Forelimb muscle (tissue), 1 donor: ENCODE results near the gene SHBG. TPM values are rescaled to one million over a fixed set of nuclear protein-coding genes. Genes with fewer than 3 reads are reported as not detected.

Experiments used
- polyA plus RNA-seq: library from polyadenylated mRNA; unstranded; fragments of 120-200 nt; gene quantifications from one replicate; pipeline ENCODE4 v1.2.1, GENCODE V29; 2013; ENCODE audit not compliant: insufficient read length

The SHBG gene
- polyA plus RNA-seq, 1 donor = 0.51 TPM

Other genes with a start within 250 kb of the SHBG start
- 0.71 TPM for gene TNK1, start 249.0 kb upstream of the SHBG start, polyA plus RNA-seq
- gene PLSCR3, start 235.6 kb upstream of the SHBG start, polyA plus RNA-seq = 27.7 TPM
- 55.6 TPM for gene TMEM256, start 226.0 kb upstream of the SHBG start, polyA plus RNA-seq
- gene NLGN2, start 222.3 kb upstream of the SHBG start, polyA plus RNA-seq = 24.5 TPM
- not detected for gene SPEM1, start 209.8 kb upstream of the SHBG start, polyA plus RNA-seq
- gene SPEM2, start 204.5 kb upstream of the SHBG start, polyA plus RNA-seq = not detected
- not detected for gene SPEM3, start 201.3 kb upstream of the SHBG start, polyA plus RNA-seq
- gene TMEM102, start 194.7 kb upstream of the SHBG start, polyA plus RNA-seq = 0.87 TPM
- 1.4 TPM for gene FGF11, start 190.6 kb upstream of the SHBG start, polyA plus RNA-seq
- gene CHRNB1, start 185.1 kb upstream of the SHBG start, polyA plus RNA-seq = 89.3 TPM
- gene ZBTB4, start 150.5 kb upstream of the SHBG start, polyA plus RNA-seq = 25.1 TPM
- gene SLC35G6, start 148.7 kb upstream of the SHBG start, polyA plus RNA-seq = 0.15 TPM
- gene POLR2A, start 145.8 kb upstream of the SHBG start, polyA plus RNA-seq = 53.3 TPM
- 25.8 TPM for gene TNFSF12, start 81.1 kb upstream of the SHBG start, polyA plus RNA-seq
- 2.6 TPM for gene TNFSF13, start 71.4 kb upstream of the SHBG start, polyA plus RNA-seq
- gene SENP3, start 68.2 kb upstream of the SHBG start, polyA plus RNA-seq = 31.7 TPM
- 25.6 TPM for gene CD68, start 50.5 kb upstream of the SHBG start, polyA plus RNA-seq
- gene MPDU1, start 46.3 kb upstream of the SHBG start, polyA plus RNA-seq = 43.1 TPM
- 1.7 TPM for gene SOX15, start 40.0 kb upstream of the SHBG start, polyA plus RNA-seq
- gene FXR2, start 15.2 kb upstream of the SHBG start, polyA plus RNA-seq = 38.5 TPM
- 61.7 TPM for gene SAT2, start 2.3 kb upstream of the SHBG start, polyA plus RNA-seq
- 33.9 TPM for gene ATP1B2, start 20.8 kb downstream of the SHBG start, polyA plus RNA-seq
- 32.3 TPM for gene TP53, start 57.4 kb downstream of the SHBG start, polyA plus RNA-seq
- gene WRAP53, start 58.3 kb downstream of the SHBG start, polyA plus RNA-seq = 6.6 TPM
- gene EFNB3, start 75.1 kb downstream of the SHBG start, polyA plus RNA-seq = 4.4 TPM
- 4.3 TPM for gene DNAH2, start 87.6 kb downstream of the SHBG start, polyA plus RNA-seq
- 15.4 TPM for gene KDM6B, start 204.1 kb downstream of the SHBG start, polyA plus RNA-seq
- gene TMEM88, start 224.9 kb downstream of the SHBG start, polyA plus RNA-seq = 23.0 TPM
- 54.2 TPM for gene NAA38, start 227.4 kb downstream of the SHBG start, polyA plus RNA-seq
- 7.2 TPM for gene CYB5D1, start 227.9 kb downstream of the SHBG start, polyA plus RNA-seq